HAP-1 (cell line): ENCODE data around the gene KSR1.

ENCODE experiments used
- DNase-seq, 2 experiments: peaks; one replicate each; pipeline ENCODE4 v3.0.0-alpha.2; 2016 to 2020; ENCODE audit warnings: low spot score in 2 of 2
- H3K27me3 ChIP-seq: fragments of 250-450 bp; sonication (Bioruptor Pico); 2 replicates; pipeline ENCODE4 v1.5.1; 2020; ENCODE audit warnings: low read depth, mild to moderate bottlenecking, moderate library complexity
- H3K36me3 ChIP-seq: fragments of 250-450 bp; sonication (Bioruptor Pico); replicated peaks from 2 replicates; pipeline ENCODE4 v1.5.1; 2020; ENCODE audit warnings: mild to moderate bottlenecking
- H3K4me1 ChIP-seq: fragments of 250-450 bp; sonication (Bioruptor Pico); 2 replicates; pipeline ENCODE4 v1.5.1; 2020; ENCODE audit warnings: mild to moderate bottlenecking
- H3K4me3 ChIP-seq: fragments of 250-450 bp; sonication (Bioruptor Pico); 2 replicates; pipeline ENCODE4 v1.5.1; 2020; ENCODE audit warnings: mild to moderate bottlenecking, moderate library complexity
- H3K9me3 ChIP-seq: fragments of 250-450 bp; sonication (Bioruptor Pico); 2 replicates; pipeline ENCODE4 v1.5.1; 2020; ENCODE audit warnings: mild to moderate bottlenecking, moderate library complexity
- in situ Hi-C: fragments of 300-500 bp; cut with MboI; formaldehyde crosslinking; loops from 3 replicates; pipeline ENCODE4 v1.14.3; 2020; ENCODE audit warnings: low sequenced_read_pairs, inconsistent platforms, mixed read lengths

Gene KSR1

DNA sequence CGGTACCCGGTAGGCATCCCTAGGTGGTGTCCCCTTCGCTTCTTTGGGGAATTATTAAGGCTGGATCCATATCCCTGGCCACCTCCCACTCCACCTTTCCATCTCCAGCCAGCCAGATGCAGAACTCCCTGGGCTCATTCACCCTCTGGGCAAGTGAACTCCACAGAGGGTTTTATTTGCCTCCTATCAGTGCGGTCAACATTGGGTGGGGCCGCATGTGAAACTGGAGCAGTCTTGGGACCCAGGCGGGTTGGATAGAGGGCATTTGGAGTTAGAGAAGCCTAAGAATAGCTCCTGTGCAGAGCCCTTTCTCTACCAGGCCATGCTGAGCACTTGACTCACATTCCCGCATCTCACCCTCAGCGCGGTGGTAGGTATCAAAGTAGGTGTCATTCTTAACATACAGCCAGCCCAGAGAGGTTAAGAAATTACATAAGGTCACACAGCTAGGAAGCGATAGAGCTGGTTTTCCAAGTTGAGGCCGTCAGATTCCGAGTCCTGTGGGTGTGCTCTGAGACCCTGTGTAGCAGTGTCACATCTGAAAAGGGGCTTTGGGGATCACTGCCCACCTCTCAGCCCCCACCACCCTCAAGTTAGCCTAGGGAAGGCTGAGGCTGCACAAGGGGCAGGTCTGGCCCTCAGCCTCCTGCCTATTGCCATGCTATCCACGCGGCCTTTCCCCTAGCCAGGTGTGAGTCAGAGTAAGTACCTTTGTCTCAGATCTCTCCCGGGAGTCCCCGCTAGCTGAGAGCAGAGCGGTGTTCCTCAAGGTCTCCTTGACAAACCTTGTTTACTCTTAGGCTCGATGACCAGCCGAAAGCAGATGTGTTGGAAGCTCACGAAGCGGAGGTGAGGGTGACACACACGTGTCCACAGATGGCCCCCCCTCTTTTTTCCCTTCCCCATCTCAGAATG is 147.9 kb downstream of the KSR1 start:
- H3K27me3 ChIP-seq = no peaks in the 10 kb centered on the region
- H3K9me3 ChIP-seq = no peaks in the 10 kb centered on the region
- in situ Hi-C loops = loop anchor here (5.0 kb wide), 2 partner anchors 147 to 372 kb away; partner anchors contain the start of gene KSR1
- no peak for DNase-seq
- no peak overlapping the region for H3K4me3 ChIP-seq
- H3K36me3 ChIP-seq = no peaks in the 10 kb centered on the region; the same call in 1 of the 2 replicates
- no peaks in the 10 kb centered on the region for H3K4me1 ChIP-seq

GRCh38 chr17:27605409-27605808 is 149.2 kb downstream of the KSR1 start:
- H3K36me3 ChIP-seq = no peaks in the 10 kb centered on the region; the same call in 1 of the 2 replicates
- no peak overlapping the region for H3K4me3 ChIP-seq
- no peaks in the 10 kb centered on the region for H3K27me3 ChIP-seq
- in situ Hi-C loops = no loop called here
- no peaks in the 10 kb centered on the region for H3K9me3 ChIP-seq
- H3K4me1 ChIP-seq = no peaks in the 10 kb centered on the region
- DNase-seq = no peak

DNA sequence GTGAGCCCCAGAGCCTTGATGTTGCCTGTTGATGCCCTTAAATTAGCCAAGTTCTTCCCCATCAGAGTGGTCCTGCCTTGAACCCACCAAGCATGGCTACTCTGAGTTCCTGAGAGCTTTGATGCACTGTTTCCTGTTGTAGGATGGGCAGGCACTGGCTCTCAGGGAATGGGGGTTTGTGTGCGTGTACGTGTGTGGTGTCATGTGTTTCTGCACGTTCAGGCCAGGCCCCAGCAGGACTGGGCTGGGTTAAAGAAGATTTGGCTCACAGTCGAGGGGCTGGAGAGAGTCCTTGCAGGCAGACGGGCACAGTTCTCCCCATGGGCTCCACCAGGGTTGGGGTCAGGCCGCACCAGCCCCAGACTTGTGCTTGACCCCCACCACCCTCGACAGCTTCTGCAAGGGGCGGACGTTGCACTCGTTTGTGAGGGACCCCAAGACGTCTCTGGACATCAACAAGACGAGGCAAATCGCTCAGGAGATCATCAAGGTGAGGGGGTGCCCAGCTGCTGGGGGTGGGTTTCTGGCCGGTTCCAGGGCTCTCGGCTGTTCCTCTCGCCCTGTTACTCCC is 151.4 kb downstream of the KSR1 start:
- H3K4me1 ChIP-seq = no peaks in the 10 kb centered on the region
- no peak overlapping the region for H3K4me3 ChIP-seq
- in situ Hi-C loops = no loop called here
- H3K27me3 ChIP-seq = no peaks in the 10 kb centered on the region
- H3K9me3 ChIP-seq = no peaks in the 10 kb centered on the region
- no peaks in the 10 kb centered on the region; the same call in 1 of the 2 replicates for H3K36me3 ChIP-seq
- DNase-seq = no peak

- Histone ChIP-seq H3K36me3 (no peaks in the 10 kb centered on the region; the same call in 1 of the 2 replicates), H3K4me3 (no peak overlapping the region), H3K9me3 (no peaks in the 10 kb centered on the region), H3K27me3 (no peaks in the 10 kb centered on the region), H3K4me1 (no peaks in the 10 kb centered on the region)
- no peak for DNase-seq
- in situ Hi-C loops = no loop called here
Observed at GRCh38 chr17:27608328-27609230, 152.3 kb downstream of the KSR1 start.

- in situ Hi-C loops = no loop called here
- no peaks in the 10 kb centered on the region; the same call in 1 of the 2 replicates for H3K36me3 ChIP-seq
- no peaks in the 10 kb centered on the region for H3K4me1 ChIP-seq
- H3K4me3 ChIP-seq = no peak overlapping the region
- no peaks in the 10 kb centered on the region for H3K9me3 ChIP-seq
- peak; percentile 3 to 34 for DNase-seq
- no peaks in the 10 kb centered on the region for H3K27me3 ChIP-seq
Observed at GRCh38 chr17:27609611-27610303, 153.5 kb downstream of the KSR1 start.

- no peaks in the 10 kb centered on the region; the same call in 1 of the 2 replicates for H3K36me3 ChIP-seq
Observed at GRCh38 chr17:27610304-27610677, 154.0 kb downstream of the KSR1 start.

DNA sequence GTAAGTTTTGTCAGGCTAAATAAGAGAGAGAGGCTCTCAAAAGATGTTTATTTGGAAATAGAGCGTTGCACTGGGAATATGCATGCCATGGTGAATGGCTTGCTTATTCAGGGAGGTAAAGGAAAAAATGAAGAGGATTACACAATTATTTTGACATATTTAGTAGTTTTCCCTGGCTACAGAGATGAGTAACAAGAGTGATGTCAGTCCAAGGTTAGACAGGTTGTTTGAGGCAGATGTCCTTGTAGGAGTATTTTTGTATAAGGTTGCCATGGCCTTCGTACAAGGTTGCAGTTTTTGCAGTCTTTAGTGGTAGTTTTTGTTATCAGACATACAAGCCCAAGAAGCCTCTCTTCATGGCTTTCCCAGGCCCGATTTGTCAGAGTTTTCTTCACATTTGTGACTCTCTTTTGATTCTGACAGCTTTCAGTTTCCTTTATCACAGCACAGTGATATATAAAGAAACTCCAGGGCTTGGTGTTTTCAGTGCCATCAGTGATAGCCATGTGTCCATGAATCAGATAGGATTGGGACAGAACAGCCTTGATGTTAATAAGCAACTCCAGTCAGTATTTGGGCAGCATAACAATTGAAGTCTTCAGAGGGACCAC is 156.0 kb downstream of the KSR1 start:
- in situ Hi-C loops = no loop called here
- no peak overlapping the region for H3K4me3 ChIP-seq
- H3K4me1 ChIP-seq = no peaks in the 10 kb centered on the region
- no peaks in the 10 kb centered on the region; the same call in 1 of the 2 replicates for H3K36me3 ChIP-seq
- no peaks in the 10 kb centered on the region for H3K27me3 ChIP-seq
- H3K9me3 ChIP-seq = no peaks in the 10 kb centered on the region
- no peak for DNase-seq

More at GRCh38 chr17:27610304-27610677, 154.0 kb downstream of the KSR1 start:
- no peaks in the 10 kb centered on the region for H3K9me3 ChIP-seq
- no peaks in the 10 kb centered on the region for H3K4me1 ChIP-seq
- no peaks in the 10 kb centered on the region for H3K27me3 ChIP-seq
- in situ Hi-C loops = no loop called here
- no peak overlapping the region for H3K4me3 ChIP-seq
- DNase-seq = no peak

- Histone ChIP-seq H3K27me3 (no peaks in the 10 kb centered on the region), H3K4me1 (no peaks in the 10 kb centered on the region), H3K36me3 (no peaks in the 10 kb centered on the region; the same call in 1 of the 2 replicates), H3K9me3 (no peaks in the 10 kb centered on the region), H3K4me3 (no peak overlapping the region)
- in situ Hi-C loops = no loop called here
- no peak for DNase-seq
Observed at GRCh38 chr17:27613433-27613832, 157.2 kb downstream of the KSR1 start.

DNA sequence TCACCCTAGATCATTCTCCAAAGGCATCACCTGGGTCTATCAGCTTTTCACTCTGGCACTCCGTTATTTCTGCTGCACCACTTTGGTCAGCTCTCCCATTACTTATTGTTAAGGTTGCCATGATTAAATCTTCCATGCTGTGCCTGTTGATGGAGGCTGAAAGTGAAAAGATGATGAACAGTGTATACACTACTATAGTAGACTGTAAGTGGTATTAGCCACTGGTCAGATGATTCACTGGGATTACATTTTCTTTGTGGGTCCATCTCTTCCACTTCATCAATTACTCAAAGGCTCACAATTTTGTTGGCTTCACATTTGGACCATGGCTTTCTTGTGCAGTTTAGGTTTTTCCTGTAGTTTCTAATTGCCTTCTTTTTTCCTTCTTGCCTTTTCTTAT is 158.9 kb downstream of the KSR1 start:
- no peak for DNase-seq
- Histone ChIP-seq H3K9me3 (no peaks in the 10 kb centered on the region), H3K4me3 (no peak overlapping the region), H3K4me1 (no peaks in the 10 kb centered on the region), H3K36me3 (no peaks in the 10 kb centered on the region; the same call in 1 of the 2 replicates), H3K27me3 (no peaks in the 10 kb centered on the region)
- in situ Hi-C loops = no loop called here

GRCh38 chr17:27616414-27616813 is 160.2 kb downstream of the KSR1 start:
- no peaks in the 10 kb centered on the region for H3K9me3 ChIP-seq
- H3K27me3 ChIP-seq = no peaks in the 10 kb centered on the region
- H3K4me3 ChIP-seq = no peak overlapping the region
- no peak for DNase-seq
- no peaks in the 10 kb centered on the region; the same call in 1 of the 2 replicates for H3K36me3 ChIP-seq
- H3K4me1 ChIP-seq = no peaks in the 10 kb centered on the region
- in situ Hi-C loops = no loop called here

DNA sequence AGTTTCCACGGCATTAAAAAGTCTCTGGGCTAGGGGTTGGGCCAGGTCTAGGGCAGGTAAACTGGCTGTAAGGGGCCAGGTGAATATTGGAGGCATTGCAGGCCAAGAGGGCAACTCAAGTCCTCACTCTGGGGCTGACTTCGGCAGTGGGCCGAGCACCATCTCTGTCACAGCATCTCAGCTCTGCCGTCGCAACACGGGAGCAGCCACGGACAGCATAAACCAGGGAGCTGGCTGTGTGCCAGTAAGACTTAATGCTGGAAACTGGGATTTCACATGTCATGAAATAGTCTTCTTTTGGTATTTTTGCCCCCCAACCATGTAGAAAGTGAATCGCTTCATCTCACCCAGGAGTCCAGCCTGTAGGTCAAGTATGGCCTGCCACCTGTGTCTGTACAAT is 162.2 kb downstream of the KSR1 start:
- no peak overlapping the region for H3K4me3 ChIP-seq
- in situ Hi-C loops = no loop called here
- H3K36me3 ChIP-seq = no peaks in the 10 kb centered on the region
- H3K4me1 ChIP-seq = no peaks in the 10 kb centered on the region
- no peak for DNase-seq
- no peaks in the 10 kb centered on the region for H3K9me3 ChIP-seq
- H3K27me3 ChIP-seq = no peaks in the 10 kb centered on the region

GRCh38 chr17:27620721-27621120 is 164.5 kb downstream of the KSR1 start:
- no peaks in the 10 kb centered on the region for H3K36me3 ChIP-seq
- no peaks in the 10 kb centered on the region for H3K4me1 ChIP-seq
- no peaks in the 10 kb centered on the region for H3K27me3 ChIP-seq
- no peak overlapping the region for H3K4me3 ChIP-seq
- no peak for DNase-seq
- no peaks in the 10 kb centered on the region for H3K9me3 ChIP-seq
- in situ Hi-C loops = loop anchor here (10.0 kb wide), 1 partner anchor 64 kb away; no protein-coding TSS in a partner anchor
